ENCODE measurements around the gene DNAJC10. TPM values are rescaled to one million over a fixed set of nuclear protein-coding genes. Genes with fewer than 3 reads are reported as not detected.
A peak's percentile ranks its signal among the peaks of the same experiment; 100 is the strongest.

Gene DNAJC10
- total and polyA plus RNA-seq, 9 of the 15 experiments (the other 6 are each of a cell fraction or from before 2014, with no cell fraction given), result 9.8 to 77.7 (median 57.3) TPM

DNA sequence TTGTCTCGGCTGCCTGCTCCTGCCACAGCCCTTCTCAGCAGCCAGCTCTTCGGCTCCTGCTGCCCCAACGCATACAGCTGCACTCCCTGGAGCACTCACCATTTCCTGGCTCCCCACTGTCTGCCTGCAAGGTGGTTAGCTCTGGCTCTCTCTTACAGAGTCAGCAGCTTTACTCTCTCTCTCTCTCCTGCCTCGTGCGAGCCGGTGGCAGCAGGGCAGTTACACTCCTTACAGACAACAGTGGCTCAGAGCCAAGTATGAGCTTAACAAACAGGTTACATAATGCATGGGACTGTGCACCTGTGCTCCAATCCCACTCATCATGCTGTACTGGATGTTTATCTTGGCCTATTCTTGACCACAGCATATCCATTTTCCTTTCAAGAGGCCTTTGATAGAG is 47.4 kb upstream of the DNAJC10 start:
- Histone ChIP-seq H3K36me3 (ENCODE audit: control insufficient read depth, insufficient read depth, low read length) (no peaks in the 10 kb centered on the region), H3K4me2 (ENCODE audit: insufficient read depth, low read length) (no peak overlapping the region), H3K9ac (ENCODE audit: insufficient read depth in 1 of 2, low read depth in 2 of 2, low read length in 2 of 2) (no peak overlapping the region; a peak in 1 of 4 replicates), H3K4me3 (no peak overlapping the region), H3K27me3 (ENCODE audit: control insufficient read depth in 2 of 2, insufficient read depth in 2 of 2, low read length in 2 of 2) (peaks cover 2 to 13% of the 10 kb centered on the region in 2 experiments; a peak in 3 of 5 replicates), H3K9me3 (replicated peaks; ENCODE audit: control insufficient read depth, insufficient read depth, low read depth, low read length) (no peaks in the 10 kb centered on the region), H3K4me1 (replicated peaks in 1 of 2; ENCODE audit: control insufficient read depth in 2 of 2, insufficient read depth in 2 of 2, low read length in 2 of 2) (no peaks in the 10 kb centered on the region), H4K20me1 (replicated peaks; ENCODE audit: control insufficient read depth, insufficient read depth, low read length) (no peaks in the 10 kb centered on the region), H3K9me1 (ENCODE audit: control insufficient read depth, insufficient read depth, low read length) (no peaks in the 10 kb centered on the region), H2AFZ (ENCODE audit: low read depth, low read length) (no peak overlapping the region), H3K79me2 (ENCODE audit: control insufficient read depth, insufficient read depth, low read length) (no peaks in the 10 kb centered on the region), H3K27ac (ENCODE audit: extremely low read depth, low read depth, low read length) (no peak overlapping the region)
- ATAC-seq, result peak; percentile 53
- no peak for FAIRE-seq
- ChIA-PET CTCF (ENCODE audit: low intra/inter-chr PET ratio) (no interaction called here), POLR2A (no interaction called here)
- BruUV-seq (replicated peaks), result no TSS peak
- TF ChIP-seq ZFX (CRISPR knock-in tag; IDR thresholded peaks at IDR 0.05) (no peak), ZKSCAN3 (CRISPR knock-in tag; IDR thresholded peaks at IDR 0.05) (no peak), PHB2 (IDR thresholded peaks at IDR 0.05; ENCODE audit: low read depth) (no peak), GTF2F1 (IDR thresholded peaks at IDR 0.05; ENCODE audit: low read depth, low read length) (no peak), DDX20 (tag; IDR thresholded peaks at IDR 0.05; ENCODE audit: low read depth) (no peak), NFIC (IDR thresholded peaks at IDR 0.05) (peak; percentile 24; the same call in 1 of the 2 replicates)
- TF ChIP-seq, protein P1, sequence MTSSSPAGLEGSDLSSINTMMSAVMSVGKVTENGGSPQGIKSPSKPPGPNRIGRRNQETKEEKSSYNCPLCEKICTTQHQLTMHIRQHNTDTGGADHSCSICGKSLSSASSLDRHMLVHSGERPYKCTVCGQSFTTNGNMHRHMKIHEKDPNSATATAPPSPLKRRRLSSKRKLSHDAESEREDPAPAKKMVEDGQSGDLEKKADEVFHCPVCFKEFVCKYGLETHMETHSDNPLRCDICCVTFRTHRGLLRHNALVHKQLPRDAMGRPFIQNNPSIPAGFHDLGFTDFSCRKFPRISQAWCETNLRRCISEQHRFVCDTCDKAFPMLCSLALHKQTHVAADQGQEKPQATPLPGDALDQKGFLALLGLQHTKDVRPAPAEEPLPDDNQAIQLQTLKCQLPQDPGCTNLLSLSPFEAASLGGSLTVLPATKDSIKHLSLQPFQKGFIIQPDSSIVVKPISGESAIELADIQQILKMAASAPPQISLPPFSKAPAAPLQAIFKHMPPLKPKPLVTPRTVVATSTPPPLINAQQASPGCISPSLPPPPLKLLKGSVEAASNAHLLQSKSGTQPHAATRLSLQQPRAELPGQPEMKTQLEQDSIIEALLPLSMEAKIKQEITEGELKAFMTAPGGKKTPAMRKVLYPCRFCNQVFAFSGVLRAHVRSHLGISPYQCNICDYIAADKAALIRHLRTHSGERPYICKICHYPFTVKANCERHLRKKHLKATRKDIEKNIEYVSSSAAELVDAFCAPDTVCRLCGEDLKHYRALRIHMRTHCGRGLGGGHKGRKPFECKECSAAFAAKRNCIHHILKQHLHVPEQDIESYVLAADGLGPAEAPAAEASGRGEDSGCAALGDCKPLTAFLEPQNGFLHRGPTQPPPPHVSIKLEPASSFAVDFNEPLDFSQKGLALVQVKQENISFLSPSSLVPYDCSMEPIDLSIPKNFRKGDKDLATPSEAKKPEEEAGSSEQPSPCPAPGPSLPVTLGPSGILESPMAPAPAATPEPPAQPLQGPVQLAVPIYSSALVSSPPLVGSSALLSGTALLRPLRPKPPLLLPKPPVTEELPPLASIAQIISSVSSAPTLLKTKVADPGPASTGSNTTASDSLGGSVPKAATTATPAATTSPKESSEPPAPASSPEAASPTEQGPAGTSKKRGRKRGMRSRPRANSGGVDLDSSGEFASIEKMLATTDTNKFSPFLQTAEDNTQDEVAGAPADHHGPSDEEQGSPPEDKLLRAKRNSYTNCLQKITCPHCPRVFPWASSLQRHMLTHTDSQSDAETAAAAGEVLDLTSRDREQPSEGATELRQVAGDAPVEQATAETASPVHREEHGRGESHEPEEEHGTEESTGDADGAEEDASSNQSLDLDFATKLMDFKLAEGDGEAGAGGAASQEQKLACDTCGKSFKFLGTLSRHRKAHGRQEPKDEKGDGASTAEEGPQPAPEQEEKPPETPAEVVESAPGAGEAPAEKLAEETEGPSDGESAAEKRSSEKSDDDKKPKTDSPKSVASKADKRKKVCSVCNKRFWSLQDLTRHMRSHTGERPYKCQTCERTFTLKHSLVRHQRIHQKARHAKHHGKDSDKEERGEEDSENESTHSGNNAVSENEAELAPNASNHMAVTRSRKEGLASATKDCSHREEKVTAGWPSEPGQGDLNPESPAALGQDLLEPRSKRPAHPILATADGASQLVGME (CRISPR knock-in tag; IDR thresholded peaks at IDR 0.05), result no peak
- no peak for DNase-seq (ENCODE audit: extremely low read depth in 1 of 4, low spot score in 3 of 4)
- intact Hi-C loops (cut with micrococcal nuclease), result loop anchor here (5.0 kb wide), 1 partner anchor 199 kb away; the partner anchor contains the start of gene FRZB
- WGBS (ENCODE audit: insufficient coverage, low coverage, missing lambda C conversion rate), result 1% methylated on average over 6 of the region's 6 CpGs
- in situ Hi-C loops (cut with MboI), result loop anchor here (25.0 kb wide), 1 partner anchor 931 kb away; no protein-coding TSS in a partner anchor
